Activated effector memory CD4-positive, alpha-beta T cell treated with anti-CD3 and anti-CD28 coated beads, Interleukin-2, amount 50 U/mL, for 16 hours (primary cell): ENCODE data around the gene PDE5A.
"Not testable (repeated sequence)": the region's sequence is repeated elsewhere in the genome, so short reads cannot be mapped to it uniquely, and the experiment has no call there.

ENCODE experiments used
- DNase-seq: peaks from one replicate; pipeline ENCODE4 v3.0.0-alpha.2; 2020

PDE5A gene

DNA sequence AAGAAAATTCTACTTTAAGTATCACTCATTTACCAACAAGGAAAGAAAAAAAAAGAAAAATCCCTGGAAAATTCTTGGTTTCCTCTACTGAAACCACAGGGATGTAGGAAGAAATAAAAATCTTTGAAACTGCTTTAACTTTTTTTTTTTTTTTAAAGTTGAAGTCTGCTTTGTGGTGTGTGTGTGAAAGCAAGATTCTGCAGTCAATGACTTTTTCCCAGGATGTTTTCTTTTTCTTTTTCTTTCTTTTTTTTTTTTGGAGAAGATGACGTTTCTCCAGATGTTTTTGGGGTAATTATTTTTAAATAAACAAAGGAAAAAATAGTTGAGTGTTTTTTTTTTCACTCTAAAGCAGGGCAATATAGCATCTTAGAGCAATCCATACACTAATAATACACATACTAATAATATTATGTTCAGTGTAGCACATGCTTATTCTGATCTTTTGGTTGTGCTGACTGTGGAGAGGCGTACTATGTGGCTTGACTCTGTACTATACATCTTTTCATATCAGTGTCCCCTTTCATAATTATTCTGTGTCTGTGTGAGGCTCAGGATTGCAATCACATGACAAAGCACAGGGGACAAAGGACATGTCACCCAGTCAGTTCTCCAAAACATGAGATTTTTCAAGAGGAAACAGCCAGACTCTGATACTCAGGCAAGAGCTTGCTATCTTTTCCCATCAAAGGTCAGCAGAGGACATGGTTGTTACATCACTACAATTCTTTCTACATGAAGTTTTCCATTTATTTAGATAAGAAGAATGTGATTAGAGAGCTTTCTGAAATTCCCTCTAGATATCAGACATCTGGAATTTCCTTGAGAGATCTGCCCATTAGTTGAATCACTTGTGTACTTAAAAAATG is 111.0 kb downstream of the PDE5A start:
- DNase-seq: no peak

DNA sequence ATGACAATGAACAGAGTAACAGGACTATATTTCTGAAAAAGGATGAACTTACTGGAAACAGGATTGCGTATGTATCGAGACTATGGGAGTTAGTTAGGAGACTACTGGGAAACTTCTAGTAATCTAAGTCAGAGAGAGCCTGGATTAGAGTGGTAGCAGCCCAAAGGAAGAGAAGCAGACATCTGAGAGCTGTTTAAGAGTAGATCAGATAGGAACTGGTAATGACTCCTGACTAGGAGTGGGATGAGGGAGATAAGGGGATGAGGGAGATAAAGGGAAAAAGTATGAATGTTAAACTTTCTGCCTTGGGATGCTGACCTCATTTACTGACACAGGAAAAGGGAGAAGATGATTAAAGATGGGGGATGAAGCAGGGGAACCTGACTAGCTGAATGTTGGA is 116.2 kb downstream of the PDE5A start:
- DNase-seq: no peak

DNA sequence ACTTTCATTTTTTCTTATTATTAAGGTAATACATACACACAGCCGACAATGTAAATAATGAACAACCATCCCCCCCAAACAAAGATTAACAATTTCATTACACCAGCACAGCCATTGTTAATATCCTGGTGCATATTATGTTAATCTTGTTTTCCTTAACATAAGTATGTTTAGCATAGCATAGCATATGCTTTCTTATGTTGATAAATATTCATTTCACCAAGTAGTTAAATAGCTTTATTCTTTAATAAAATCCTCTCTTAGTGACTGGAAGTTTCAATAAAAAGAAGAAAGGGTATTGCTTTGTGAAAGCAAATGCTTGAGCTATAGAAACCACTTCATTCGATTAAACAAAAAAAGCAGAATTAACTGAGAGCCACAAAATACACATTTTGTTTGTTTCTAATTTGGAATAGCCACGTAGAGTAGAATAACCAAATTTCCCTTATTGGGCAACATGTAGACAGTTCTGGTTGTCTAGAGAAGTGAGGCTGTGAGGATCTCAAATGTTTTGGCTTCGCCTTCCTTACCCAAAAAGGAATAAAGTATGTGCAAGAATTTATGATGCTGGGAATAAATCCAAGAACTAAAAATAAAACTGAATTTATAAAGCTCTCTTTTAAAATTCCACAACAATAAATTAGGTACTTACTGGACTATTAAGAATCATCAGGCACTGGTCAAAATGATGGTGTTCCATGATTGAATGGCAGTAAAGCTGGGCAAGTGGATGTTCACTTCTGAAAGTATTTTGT is 118.0 kb downstream of the PDE5A start:
- no peak for DNase-seq

GRCh38 chr4:119508281-119508680 is 120.3 kb downstream of the PDE5A start:
- DNase-seq: no peak

DNA sequence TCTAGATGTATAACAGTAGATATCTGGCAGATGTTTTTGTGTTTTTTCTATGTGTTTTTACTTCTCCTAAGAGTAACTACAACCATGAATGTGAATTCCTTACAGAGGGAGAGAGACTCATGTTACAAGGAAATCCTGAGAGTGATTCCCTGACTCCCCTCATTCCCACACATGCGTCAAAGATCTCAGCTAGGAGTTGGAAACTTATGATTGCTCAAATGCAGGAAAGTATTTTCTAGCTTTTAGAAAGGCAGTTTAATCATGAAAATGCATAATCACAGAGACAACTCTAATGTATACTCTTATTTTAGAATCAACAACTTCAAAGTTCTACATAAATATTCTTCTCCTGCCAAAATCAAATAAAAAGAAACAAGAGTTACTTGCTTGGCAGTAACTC is 121.8 kb downstream of the PDE5A start:
- DNase-seq: no peak

DNA sequence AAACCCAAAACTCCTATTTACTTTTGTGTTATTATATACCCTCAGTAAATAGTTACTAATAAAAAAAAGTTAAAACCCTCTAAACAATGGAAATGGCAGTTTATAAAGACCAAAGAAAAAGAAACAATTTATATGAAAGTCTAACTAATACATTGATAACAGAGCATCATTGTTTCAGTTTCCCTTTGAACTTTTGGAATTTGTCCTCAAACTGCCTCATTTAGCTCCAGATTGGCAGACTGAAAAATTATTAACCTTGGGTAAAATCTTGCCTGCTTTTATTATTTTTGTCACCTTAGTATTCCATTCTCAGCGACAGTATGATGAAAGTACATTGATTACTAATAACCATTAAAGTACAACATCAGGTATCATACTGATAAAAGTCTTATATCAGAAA is 124.0 kb downstream of the PDE5A start:
- DNase-seq: no peak

DNA sequence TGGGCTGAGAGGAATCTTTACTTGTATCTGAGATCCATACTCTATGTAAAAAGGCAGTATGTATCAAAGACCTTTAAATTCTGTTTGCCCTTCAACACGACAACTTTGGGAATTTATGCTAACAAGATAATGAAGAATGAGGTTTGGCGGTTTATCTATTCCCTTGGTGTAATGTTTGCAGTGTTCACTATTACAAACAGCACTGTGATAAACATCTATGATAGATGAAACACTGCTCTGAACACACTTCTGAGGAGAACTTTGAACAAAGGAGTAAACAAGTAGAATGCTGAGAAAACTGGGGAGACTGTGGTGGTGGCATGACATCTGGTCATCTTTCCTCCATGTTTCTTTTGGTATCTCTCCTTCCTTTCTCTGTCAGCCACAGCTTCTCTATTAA is 126.9 kb downstream of the PDE5A start:
- DNase-seq: no peak

GRCh38 chr4:119498527-119498926 is 130.1 kb downstream of the PDE5A start:
- DNase-seq: no peak

- DNase-seq: no peak
These were observed 134.7 kb downstream of the PDE5A start for GRCh38 chr4:119493886-119494285.

- no peak for DNase-seq
These were observed 135.2 kb downstream of the PDE5A start for GRCh38 chr4:119493419-119493818.

- DNase-seq: no peak
These were observed 138.3 kb downstream of the PDE5A start for GRCh38 chr4:119490335-119490734.

DNA sequence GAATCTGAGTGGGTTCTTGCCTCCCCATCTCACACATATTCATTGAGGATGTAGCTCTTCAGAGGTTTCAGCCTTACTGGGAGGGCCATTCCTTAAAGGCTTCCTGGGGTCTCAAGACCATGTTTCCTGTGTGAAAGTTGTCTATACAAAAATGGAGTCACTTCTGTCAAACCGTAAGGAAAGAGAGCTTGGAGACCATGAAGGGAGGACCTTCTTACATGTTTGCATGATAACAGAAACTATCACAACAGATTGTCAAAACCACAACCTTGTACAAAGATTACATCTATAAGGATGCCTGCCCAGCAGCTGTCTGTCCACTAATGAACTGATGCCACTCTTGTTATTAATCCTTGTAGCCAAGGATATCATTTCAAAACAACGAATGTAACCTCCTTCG is 139.3 kb downstream of the PDE5A start:
- no peak for DNase-seq

DNA sequence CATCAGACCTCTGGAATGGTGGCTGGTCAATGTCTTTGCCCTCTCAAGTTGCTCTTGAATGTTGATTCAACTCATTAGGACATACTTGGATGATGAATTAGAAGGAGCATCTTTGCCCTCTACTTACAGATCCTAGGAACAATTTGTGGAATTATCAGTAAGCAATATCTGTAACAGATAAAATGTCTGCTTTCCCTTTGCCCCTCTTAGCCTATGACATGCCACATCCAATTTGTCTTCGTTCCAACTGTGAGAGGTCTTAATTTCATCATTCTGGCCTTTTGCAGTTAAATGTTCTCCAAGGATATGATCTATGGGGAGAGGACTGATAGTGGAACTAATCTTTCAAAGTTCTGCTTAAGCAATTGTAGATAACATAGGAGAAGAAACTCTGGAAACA is 148.3 kb downstream of the PDE5A start:
- no peak for DNase-seq

DNA sequence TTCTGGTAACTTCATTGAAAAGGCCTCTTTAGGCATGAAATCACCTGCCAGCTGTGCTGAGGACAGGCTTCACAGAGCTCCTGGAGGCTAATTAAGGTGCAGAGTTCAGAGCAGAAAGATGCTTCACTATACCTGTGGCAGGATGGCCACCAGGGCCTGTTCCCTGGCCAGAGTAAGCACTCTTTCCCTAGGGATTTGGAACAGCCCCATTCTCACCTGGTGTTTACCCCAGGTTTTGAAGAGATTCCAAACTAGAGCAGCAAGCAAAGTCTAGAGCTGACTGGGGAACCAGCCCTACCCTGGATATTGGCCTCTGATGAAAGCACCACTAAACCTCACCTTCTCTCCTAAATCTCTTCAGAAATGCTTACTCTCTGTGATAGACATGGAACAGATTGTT is 148.8 kb downstream of the PDE5A start:
- DNase-seq: no peak

GRCh38 chr4:119479180-119479808 is 149.3 kb downstream of the PDE5A start:
- no peak for DNase-seq

DNA sequence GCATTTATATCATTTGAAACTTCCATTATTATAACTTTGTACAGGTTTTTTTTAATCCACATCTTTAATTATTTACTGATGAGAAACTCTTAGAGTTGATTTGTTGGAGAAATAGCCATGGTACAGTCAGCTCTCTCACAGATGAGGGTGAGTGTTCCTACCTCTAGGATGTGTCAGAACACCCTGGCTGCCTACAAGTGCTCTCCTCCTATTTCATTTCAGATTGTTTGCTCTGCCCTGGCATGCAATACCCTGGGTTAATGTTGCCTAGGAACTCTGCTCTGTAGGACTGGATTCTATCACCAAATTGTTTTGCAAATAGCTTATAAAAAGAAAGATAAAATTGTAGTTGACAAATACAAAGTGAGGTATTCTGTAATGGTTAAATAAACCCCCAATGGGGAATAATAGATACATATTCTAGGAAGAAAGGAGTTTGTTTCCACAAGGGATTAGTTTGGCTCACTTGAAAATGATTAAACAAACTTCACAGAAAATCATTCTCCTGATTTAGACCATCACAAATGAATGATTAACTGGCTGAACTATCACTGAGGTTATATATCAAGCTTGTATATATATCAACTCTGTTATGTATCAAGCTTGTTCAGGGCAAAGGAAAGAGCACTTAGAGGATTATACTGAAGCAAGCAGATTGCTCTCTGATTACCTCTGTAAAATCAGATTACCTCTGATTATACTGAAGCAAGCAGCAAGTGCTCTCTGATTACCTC is 150.0 kb downstream of the PDE5A start:
- DNase-seq: no peak

- no peak for DNase-seq
These were observed 151.1 kb downstream of the PDE5A start for GRCh38 chr4:119477412-119478053.

GRCh38 chr4:119471259-119471658 is 157.3 kb downstream of the PDE5A start:
- DNase-seq: no peak

GRCh38 chr4:119470737-119471063 is 157.9 kb downstream of the PDE5A start:
- DNase-seq: not testable (repeated sequence)

- not testable (repeated sequence) for DNase-seq
These were observed 158.4 kb downstream of the PDE5A start for GRCh38 chr4:119470021-119470736.

- DNase-seq: not testable (repeated sequence)
These were observed 159.6 kb downstream of the PDE5A start for GRCh38 chr4:119469039-119469438.

- not testable (repeated sequence) for DNase-seq
These were observed 165.9 kb downstream of the PDE5A start for GRCh38 chr4:119462733-119463132.
